Measurements from ENCODE around the gene PRKACB. TPM values are rescaled to one million over a fixed set of nuclear protein-coding genes. Genes with fewer than 3 reads are reported as not detected.

PRKACB gene
- total RNA-seq, 4 donors from 2014 or later: 18.7 to 23.5 (median 21.2) TPM

- ATAC-seq (ENCODE audit: low FRiP score) (no peak), DNase-seq (ENCODE audit: low spot score) (no peak)
- no peak for TF ChIP-seq CTCF (IDR thresholded peaks at IDR 0.05)
Measured at GRCh38 chr1:84165601-84166000, 21.5 kb downstream of the PRKACB start.

- ATAC-seq (ENCODE audit: low FRiP score) (no peak), DNase-seq (ENCODE audit: low spot score) (no peak)
- TF ChIP-seq CTCF (IDR thresholded peaks at IDR 0.05): no peak
Measured at GRCh38 chr1:84166797-84167196, 22.7 kb downstream of the PRKACB start.

GRCh38 chr1:84168783-84169182 is 24.7 kb downstream of the PRKACB start:
- DNase-seq (ENCODE audit: low spot score) (no peak), ATAC-seq (ENCODE audit: low FRiP score) (no peak)
- TF ChIP-seq CTCF (IDR thresholded peaks at IDR 0.05): no peak

GRCh38 chr1:84170171-84170570 is 26.1 kb downstream of the PRKACB start:
- no peak for TF ChIP-seq CTCF (IDR thresholded peaks at IDR 0.05)
- DNase-seq (ENCODE audit: low spot score) (no peak), ATAC-seq (ENCODE audit: low FRiP score) (no peak)

- no peak for DNase-seq (ENCODE audit: low spot score)
- TF ChIP-seq CTCF (IDR thresholded peaks at IDR 0.05): no peak
- ATAC-seq (ENCODE audit: low FRiP score): no peak
Measured at GRCh38 chr1:84171481-84171880, 27.4 kb downstream of the PRKACB start.

- ATAC-seq (ENCODE audit: low FRiP score) (no peak), DNase-seq (ENCODE audit: low spot score) (no peak)
- TF ChIP-seq CTCF (IDR thresholded peaks at IDR 0.05): no peak
Measured at GRCh38 chr1:84174051-84174556, 30.0 kb downstream of the PRKACB start.

- no peak for TF ChIP-seq CTCF (IDR thresholded peaks at IDR 0.05)
- ATAC-seq (ENCODE audit: low FRiP score) (no peak), DNase-seq (ENCODE audit: low spot score) (no peak)
Measured at GRCh38 chr1:84181350-84182005, 37.4 kb downstream of the PRKACB start.

All from omental fat pad (tissue), 4 donors.